HEK293T (cell line): ENCODE measurements around the gene NXN.

ENCODE experiments used
- ARNT ChIP-seq: fragments of 450-650 bp; IDR thresholded peaks from 2 replicates; pipeline ENCODE4 v1.6.1; 2017; ENCODE audit warnings: mild to moderate bottlenecking
- BHLHE40 ChIP-seq: fragments of 450-650 bp; IDR thresholded peaks from 2 replicates; pipeline ENCODE4 v1.6.1; 2016; ENCODE audit warnings: mild to moderate bottlenecking, moderate library complexity, borderline replicate concordance
- CTBP1 ChIP-seq: fragments of 450-650 bp; IDR thresholded peaks from 2 replicates; pipeline ENCODE4 v1.6.1; 2016; ENCODE audit warnings: borderline replicate concordance
- FOXA1 ChIP-seq: fragments of 450-650 bp; IDR thresholded peaks from 2 replicates; pipeline ENCODE4 v1.6.1; 2016; ENCODE audit warnings: mild to moderate bottlenecking
- FOXK2 ChIP-seq: fragments of 450-650 bp; IDR thresholded peaks from 2 replicates; pipeline ENCODE4 v1.6.1; 2016; ENCODE audit warnings: mild to moderate bottlenecking
- FOXM1 ChIP-seq: fragments of 450-650 bp; IDR thresholded peaks from 2 replicates; pipeline ENCODE4 v1.6.1; 2017; ENCODE audit warnings: mild to moderate bottlenecking, borderline replicate concordance
- HDGF ChIP-seq: fragments of 450-650 bp; IDR thresholded peaks from 2 replicates; pipeline ENCODE4 v1.6.1; 2017; ENCODE audit warnings: antibody characterized with exemption, borderline replicate concordance
- LEF1 ChIP-seq: fragments of 450-650 bp; IDR thresholded peaks from 2 replicates; pipeline ENCODE4 v1.6.1; 2017; ENCODE audit warnings: mild to moderate bottlenecking, borderline replicate concordance
- PKNOX1 ChIP-seq: fragments of 450-650 bp; IDR thresholded peaks from 2 replicates; pipeline ENCODE4 v1.6.1; 2016
- SP1 ChIP-seq: fragments of 450-650 bp; IDR thresholded peaks from 2 replicates; pipeline ENCODE4 v1.6.1; 2017
- SUZ12 ChIP-seq: fragments of 450-650 bp; IDR thresholded peaks from 2 replicates; pipeline ENCODE4 v1.6.1; 2016; ENCODE audit warnings: mild to moderate bottlenecking
- TARDBP ChIP-seq: fragments of 450-650 bp; IDR thresholded peaks from 2 replicates; pipeline ENCODE4 v1.6.1; 2016

GRCh38 chr17:1004769-1005295, 25.3 kb upstream of the NXN start:
- TF ChIP-seq FOXM1 (no peak), FOXK2 (no peak), ARNT (no peak), SP1 (no peak), CTBP1 (no peak), HDGF (no peak), PKNOX1 (no peak), LEF1 (no peak), BHLHE40 (no peak), FOXA1 (no peak), TARDBP (no peak), SUZ12 (no peak)
